Fibroblast of the aortic adventitia (primary cell): ENCODE results near the gene RUSC1. TPM values are rescaled to one million over a fixed set of nuclear protein-coding genes. Genes with fewer than 3 reads are reported as not detected.
A peak's percentile ranks its signal among the peaks of the same experiment; 100 is the strongest.

Experiments used
- DNase-seq: peaks from one replicate; pipeline ENCODE4 v3.0.0-alpha.2; 2010; ENCODE audit warnings: low read depth
- H3K4me3 ChIP-seq: 2 replicates; pipeline ENCODE4 v1.5.1; 2011; ENCODE audit warnings: low read depth, mild to moderate bottlenecking, control low read depth, low read length, moderate library complexity
- CTCF ChIP-seq: IDR thresholded peaks from 2 replicates; pipeline ENCODE4 v1.5.1; 2011; ENCODE audit warnings: mild to moderate bottlenecking, low read length, control low read depth, inconsistent platforms; ENCODE audit not compliant: insufficient read depth
- total RNA-seq: library from RNA; depleted of rRNA; stranded (reverse); fragments of >200 nt; gene quantifications from 2 replicates; pipeline ENCODE4 v1.2.3, GENCODE V29; 2012; ENCODE audit warnings: low replicate concordance

Gene RUSC1
- total RNA-seq, result 6.7 and 23.0 TPM in 2 replicates

- DNase-seq, result peak; percentile 56
- TF ChIP-seq CTCF, result no peak
- peak within 1 kb of the TSS; percentile 93 for H3K4me3 ChIP-seq
These were observed at the start of gene RUSC1 for GRCh38 chr1:155320661-155321617. TSS of gene RUSC1 (plus strand) at chr1:155320894. CDS start at chr1:155321774, 880 bp downstream.

GRCh38 chr1:155272466-155273342 lies 48.0 kb upstream of the RUSC1 start:
- peak overlapping the region; percentile 75 for H3K4me3 ChIP-seq
- DNase-seq, result peak; percentile 68
- no peak for TF ChIP-seq CTCF

- TF ChIP-seq CTCF, result no peak
- H3K4me3 ChIP-seq, result peak within 1 kb of the TSS; percentile 75
- DNase-seq, result peak; percentile 88
These were observed 47.1 kb upstream of the RUSC1 start, which contains the start of gene CLK2 for GRCh38 chr1:155273343-155274245. TSS of gene CLK2 (minus strand) at chr1:155273504. CDS start at chr1:155270977, 2,527 bp downstream.

- TF ChIP-seq CTCF, result peak; percentile 23
- peak; percentile 95 for DNase-seq
- peak within 1 kb of the TSS; percentile 77 for H3K4me3 ChIP-seq
These were observed 43.4 kb upstream of the RUSC1 start, which contains the start of gene HCN3 for GRCh38 chr1:155277070-155277901. TSS of gene HCN3 (plus strand) at chr1:155277463. CDS start at chr1:155277591, 128 bp downstream.

- DNase-seq, result peak; percentile 12
- peak; percentile 41 for TF ChIP-seq CTCF
- H3K4me3 ChIP-seq, result peak overlapping the region; percentile 77
These were observed 42.6 kb upstream of the RUSC1 start for GRCh38 chr1:155277902-155278688.
